ENCODE measurements around the gene PIK3R6. TPM values are rescaled to one million over a fixed set of nuclear protein-coding genes. Genes with fewer than 3 reads are reported as not detected.

Gene PIK3R6
- total RNA-seq, 3 donors from 2014 or later (not counting 1 experiment from before 2014, with no cell fraction given): 0.84 to 6.3 (median 1.4) TPM

- H3K4me3 ChIP-seq (ENCODE audit: low read length): no peak overlapping the region
- Mint-ChIP-seq H3K4me1 (peaks cover 21 to 47% of the 10 kb centered on the region in 2 donors), H3K27me3 (ENCODE audit: low read depth in 2 of 2) (peaks cover 0 to 3% of the 10 kb centered on the region in 2 donors), H3K27ac (no peak overlapping the region), H3K4me3 (no peak overlapping the region), H3K36me3 (no peaks in the 10 kb centered on the region), H3K9me3 (no peaks in the 10 kb centered on the region)
- no peak for DNase-seq
- peaks cover 49% of the 10 kb centered on the region for H3K4me1 ChIP-seq (ENCODE audit: control insufficient read depth, insufficient read depth, low read length)
- no peak overlapping the region for H3K27ac ChIP-seq (ENCODE audit: low read length)
- intact Hi-C loops (cut with micrococcal nuclease): no loop called here
- no peaks in the 10 kb centered on the region for H3K9me3 ChIP-seq (ENCODE audit: control insufficient read depth, insufficient read depth, low read length)
- peaks cover 2% of the 10 kb centered on the region for H3K36me3 ChIP-seq (ENCODE audit: control insufficient read depth, insufficient read depth, low read length)
- H3K27me3 ChIP-seq (ENCODE audit: control insufficient read depth, insufficient read depth, low read length): no peaks in the 10 kb centered on the region
- ATAC-seq: no peak
- no peak for TF ChIP-seq CTCF (IDR thresholded peaks at IDR 0.05)
- 95% methylated on average over 12 of the region's 13 CpGs for WGBS (ENCODE audit: insufficient coverage)
These were observed 3.7 kb upstream of the PIK3R6 start for GRCh38 chr17:8871081-8871581.

- H3K4me1 Mint-ChIP-seq: peaks cover 21 to 47% of the 10 kb centered on the region in 2 donors
- no peak for TF ChIP-seq CTCF (IDR thresholded peaks at IDR 0.05)
- 96% methylated on average over 11 of the region's 13 CpGs for WGBS (ENCODE audit: insufficient coverage)
These were observed 3.0 kb upstream of the PIK3R6 start for GRCh38 chr17:8870406-8871040.

GRCh38 chr17:8869114-8869815, 1.8 kb upstream of the PIK3R6 start:
- Mint-ChIP-seq H3K27me3 (ENCODE audit: low read depth in 2 of 2) (peaks cover 0 to 3% of the 10 kb centered on the region in 2 donors), H3K4me3 (no peak overlapping the region), H3K36me3 (no peaks in the 10 kb centered on the region), H3K27ac (peak overlapping the region in 1 of 2 donors; percentile 71), H3K9me3 (no peaks in the 10 kb centered on the region), H3K4me1 (peaks cover 21 to 47% of the 10 kb centered on the region in 2 donors)
- DNase-seq (no peak), ATAC-seq (peak in 1 of 3 donors; percentile 63)
- Histone ChIP-seq H3K27ac (ENCODE audit: low read length) (no peak overlapping the region), H3K27me3 (ENCODE audit: control insufficient read depth, insufficient read depth, low read length) (no peaks in the 10 kb centered on the region), H3K9me3 (ENCODE audit: control insufficient read depth, insufficient read depth, low read length) (no peaks in the 10 kb centered on the region), H3K4me3 (ENCODE audit: low read length) (no peak overlapping the region), H3K4me1 (ENCODE audit: control insufficient read depth, insufficient read depth, low read length) (peaks cover 53% of the 10 kb centered on the region), H3K36me3 (ENCODE audit: control insufficient read depth, insufficient read depth, low read length) (no peaks in the 10 kb centered on the region)
- intact Hi-C loops (cut with micrococcal nuclease): no loop called here
- no peak for TF ChIP-seq CTCF (IDR thresholded peaks at IDR 0.05)
- WGBS (ENCODE audit: insufficient coverage): 70% methylated on average over 11 of the region's 11 CpGs

More at GRCh38 chr17:8870406-8871040, 3.0 kb upstream of the PIK3R6 start:
- Histone ChIP-seq H3K9me3 (ENCODE audit: control insufficient read depth, insufficient read depth, low read length) (no peaks in the 10 kb centered on the region), H3K36me3 (ENCODE audit: control insufficient read depth, insufficient read depth, low read length) (no peaks in the 10 kb centered on the region), H3K4me1 (ENCODE audit: control insufficient read depth, insufficient read depth, low read length) (peaks cover 55% of the 10 kb centered on the region), H3K4me3 (ENCODE audit: low read length) (no peak overlapping the region), H3K27ac (ENCODE audit: low read length) (no peak overlapping the region), H3K27me3 (ENCODE audit: control insufficient read depth, insufficient read depth, low read length) (no peaks in the 10 kb centered on the region)
- H3K36me3 Mint-ChIP-seq: no peaks in the 10 kb centered on the region
- DNase-seq (no peak), ATAC-seq (no peak)
- intact Hi-C loops (cut with micrococcal nuclease): no loop called here
- H3K27me3 Mint-ChIP-seq (ENCODE audit: low read depth in 2 of 2): peaks cover 0 to 3% of the 10 kb centered on the region in 2 donors
- no peak overlapping the region for H3K4me3 Mint-ChIP-seq
- no peak overlapping the region for H3K27ac Mint-ChIP-seq
- H3K9me3 Mint-ChIP-seq: no peaks in the 10 kb centered on the region

Measured in natural killer cell (primary cell).